ENCODE measurements around the gene PSMD11. TPM values are rescaled to one million over a fixed set of nuclear protein-coding genes. Genes with fewer than 3 reads are reported as not detected.

The PSMD11 gene
- total and polyA plus RNA-seq, 2 donors (not counting 3 experiments of a cell fraction or from before 2014, with no cell fraction given): 59.4 to 153 TPM

GRCh38 chr17:32452281-32452680 lies 8.0 kb downstream of the PSMD11 start:
- Histone ChIP-seq H3K27me3 (ENCODE audit: control insufficient read depth in 2 of 2, insufficient read depth in 2 of 2, low read length in 2 of 2) (no peaks in the 10 kb centered on the region), H3K9me1 (replicated peaks; ENCODE audit: control insufficient read depth, extremely low read depth, insufficient read depth, low read length) (no peaks in the 10 kb centered on the region), H2AFZ (ENCODE audit: low read depth, low read length) (no peak overlapping the region), H3K4me2 (ENCODE audit: insufficient read depth, low read length) (no peak overlapping the region), H3K9me3 (replicated peaks; ENCODE audit: control insufficient read depth, insufficient read depth, low read length) (no peaks in the 10 kb centered on the region), H3K36me3 (ENCODE audit: control insufficient read depth in 2 of 2, extremely low read depth in 1 of 2, insufficient read depth in 2 of 2, low read length in 2 of 2) (peaks cover 16 to 28% of the 10 kb centered on the region in 2 experiments), H4K20me1 (replicated peaks; ENCODE audit: control insufficient read depth, extremely low read depth, insufficient read depth, low read length) (peaks cover 2% of the 10 kb centered on the region), H3K79me2 (ENCODE audit: control insufficient read depth, insufficient read depth, low read length) (peaks cover 70% of the 10 kb centered on the region), H3K4me1 (ENCODE audit: control insufficient read depth, extremely low read depth, insufficient read depth, low read length) (no peaks in the 10 kb centered on the region), H3K4me3 (replicated peaks in 1 of 3; ENCODE audit: insufficient read depth in 1 of 3, low read depth in 1 of 3, low read length in 3 of 3) (no peak overlapping the region), H3K9ac (replicated peaks; ENCODE audit: extremely low read depth, insufficient read depth, low read length) (no peak overlapping the region), H3K27ac (ENCODE audit: insufficient read depth, low read depth, low read length) (no peak overlapping the region)
- BruUV-seq (replicated peaks): no TSS peak
- POLR2A ChIA-PET: no interaction called here
- no peak for DNase-seq (ENCODE audit: low read depth, low spot score)
- CTCF ChIA-PET: no interaction called here
- intact Hi-C loops (cut with micrococcal nuclease): no loop called here
- dilution Hi-C loops (cut with MboI; ENCODE audit: extremely low pct_ligation_motif_present, low sequenced_read_pairs): no loop called here
- no peak for TF ChIP-seq MAX (IDR thresholded peaks at IDR 0.05; ENCODE audit: insufficient read depth, insufficient read length)
- no peak for TF ChIP-seq POLR2AphosphoS5 (IDR thresholded peaks at IDR 0.05; ENCODE audit: insufficient read depth, low read depth, low read length)
- no peak for TF ChIP-seq EZH2 (IDR thresholded peaks at IDR 0.05; ENCODE audit: borderline replicate concordance, low read depth, low read length, severe bottlenecking)
- TF ChIP-seq CTCF (IDR thresholded peaks at IDR 0.05; ENCODE audit: extremely low read depth in 1 of 2, insufficient read depth in 1 of 2, low read depth in 1 of 2, low read length in 2 of 2): no peak
- TF ChIP-seq MYC (IDR thresholded peaks at IDR 0.05; ENCODE audit: low read depth, low read length): no peak
- no peak for TF ChIP-seq POLR2A (IDR thresholded peaks at IDR 0.05; ENCODE audit: low read depth, low read length)
- no peak for TF ChIP-seq FOS (IDR thresholded peaks at IDR 0.05; ENCODE audit: borderline replicate concordance, insufficient read depth, low read length)
- no peak for TF ChIP-seq JUN (IDR thresholded peaks at IDR 0.05; ENCODE audit: borderline replicate concordance, insufficient read depth, insufficient read length, low read depth)
- TF ChIP-seq GATA2 (IDR thresholded peaks at IDR 0.05; ENCODE audit: insufficient read depth, insufficient read length, low read depth, low read length): no peak
- FAIRE-seq: no peak
